ENCODE results near the gene PGAP6. TPM values are rescaled to one million over a fixed set of nuclear protein-coding genes. Genes with fewer than 3 reads are reported as not detected.
A peak's percentile ranks its signal among the peaks of the same experiment; 100 is the strongest.

Gene PGAP6
- total RNA-seq, 1 donor from 2014 or later: 114 TPM

GRCh38 chr16:361872-362701 is 19.7 kb downstream of the PGAP6 start:
- peaks cover 21% of the 10 kb centered on the region for H3K27me3 ChIP-seq (ENCODE audit: control insufficient read depth, insufficient read depth, low read length)
- H3K4me3 ChIP-seq (ENCODE audit: low read depth, low read length): no peak overlapping the region
- peak; percentile 90 for TF ChIP-seq CTCF (IDR thresholded peaks at IDR 0.05; ENCODE audit: insufficient read depth, low read length, poor library complexity, severe bottlenecking)
- no peaks in the 10 kb centered on the region for H3K36me3 ChIP-seq (ENCODE audit: control insufficient read depth, insufficient read depth, low read length)
- no peak for DNase-seq (ENCODE audit: low read depth)

- no peak for DNase-seq (ENCODE audit: low read depth)
- H3K4me3 ChIP-seq (ENCODE audit: low read depth, low read length): no peak overlapping the region
- peaks cover 21% of the 10 kb centered on the region for H3K27me3 ChIP-seq (ENCODE audit: control insufficient read depth, insufficient read depth, low read length)
- no peaks in the 10 kb centered on the region for H3K36me3 ChIP-seq (ENCODE audit: control insufficient read depth, insufficient read depth, low read length)
- no peak for TF ChIP-seq CTCF (IDR thresholded peaks at IDR 0.05; ENCODE audit: insufficient read depth, low read length, poor library complexity, severe bottlenecking)
These were observed 20.4 kb downstream of the PGAP6 start for GRCh38 chr16:361341-361871.

- H3K4me3 ChIP-seq (ENCODE audit: low read depth, low read length): no peak overlapping the region
- TF ChIP-seq CTCF (IDR thresholded peaks at IDR 0.05; ENCODE audit: insufficient read depth, low read length, poor library complexity, severe bottlenecking): no peak
- no peaks in the 10 kb centered on the region for H3K36me3 ChIP-seq (ENCODE audit: control insufficient read depth, insufficient read depth, low read length)
- no peak for DNase-seq (ENCODE audit: low read depth)
- peaks cover 21% of the 10 kb centered on the region for H3K27me3 ChIP-seq (ENCODE audit: control insufficient read depth, insufficient read depth, low read length)
These were observed 21.0 kb downstream of the PGAP6 start for GRCh38 chr16:360698-361336.

- no peak for DNase-seq (ENCODE audit: low read depth)
- peaks cover 21% of the 10 kb centered on the region for H3K27me3 ChIP-seq (ENCODE audit: control insufficient read depth, insufficient read depth, low read length)
- no peaks in the 10 kb centered on the region for H3K36me3 ChIP-seq (ENCODE audit: control insufficient read depth, insufficient read depth, low read length)
- H3K4me3 ChIP-seq (ENCODE audit: low read depth, low read length): no peak overlapping the region
- TF ChIP-seq CTCF (IDR thresholded peaks at IDR 0.05; ENCODE audit: insufficient read depth, low read length, poor library complexity, severe bottlenecking): no peak
These were observed 21.7 kb downstream of the PGAP6 start for GRCh38 chr16:359871-360697.

GRCh38 chr16:359067-359763 is 22.6 kb downstream of the PGAP6 start:
- no peak for DNase-seq (ENCODE audit: low read depth)
- TF ChIP-seq CTCF (IDR thresholded peaks at IDR 0.05; ENCODE audit: insufficient read depth, low read length, poor library complexity, severe bottlenecking): no peak
- Histone ChIP-seq H3K36me3 (ENCODE audit: control insufficient read depth, insufficient read depth, low read length) (no peaks in the 10 kb centered on the region), H3K27me3 (ENCODE audit: control insufficient read depth, insufficient read depth, low read length) (peaks cover 15% of the 10 kb centered on the region), H3K4me3 (ENCODE audit: low read depth, low read length) (no peak overlapping the region)

All from kidney epithelial cell (primary cell).